Measurements from ENCODE around the gene LAMA1.

DNA sequence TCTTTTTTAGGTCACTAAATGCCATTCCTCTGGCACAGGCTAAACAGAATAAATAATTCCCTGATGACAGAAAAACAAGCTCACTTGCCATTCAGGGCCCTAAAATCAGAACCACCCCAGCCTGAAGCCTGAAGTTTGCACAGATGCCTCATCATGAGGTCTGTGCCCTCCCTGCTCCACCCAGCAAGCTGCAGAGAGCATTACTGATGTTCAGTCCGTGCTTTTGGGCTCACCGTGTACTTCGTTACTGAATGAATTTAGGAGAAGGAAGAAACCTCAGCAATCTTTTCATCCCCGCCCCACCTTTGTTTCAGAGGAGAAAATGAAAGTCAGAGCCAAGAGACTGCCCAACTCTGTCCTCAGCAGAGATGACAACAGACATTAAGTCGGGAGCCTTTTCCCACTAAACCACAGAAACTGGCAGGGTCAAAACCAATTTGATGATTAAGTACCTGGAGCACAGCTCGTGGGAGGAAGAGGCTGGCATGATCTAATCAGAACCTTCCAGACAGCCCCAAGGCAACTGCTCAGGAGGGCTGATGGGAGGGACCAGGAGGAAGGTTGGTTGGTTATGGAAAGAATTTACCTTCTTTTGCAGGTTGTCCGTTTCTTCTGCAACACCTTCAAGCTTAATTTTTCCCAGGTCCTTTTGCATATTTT is 122.7 kb downstream of the LAMA1 start:
- TF ChIP-seq, protein P1, sequence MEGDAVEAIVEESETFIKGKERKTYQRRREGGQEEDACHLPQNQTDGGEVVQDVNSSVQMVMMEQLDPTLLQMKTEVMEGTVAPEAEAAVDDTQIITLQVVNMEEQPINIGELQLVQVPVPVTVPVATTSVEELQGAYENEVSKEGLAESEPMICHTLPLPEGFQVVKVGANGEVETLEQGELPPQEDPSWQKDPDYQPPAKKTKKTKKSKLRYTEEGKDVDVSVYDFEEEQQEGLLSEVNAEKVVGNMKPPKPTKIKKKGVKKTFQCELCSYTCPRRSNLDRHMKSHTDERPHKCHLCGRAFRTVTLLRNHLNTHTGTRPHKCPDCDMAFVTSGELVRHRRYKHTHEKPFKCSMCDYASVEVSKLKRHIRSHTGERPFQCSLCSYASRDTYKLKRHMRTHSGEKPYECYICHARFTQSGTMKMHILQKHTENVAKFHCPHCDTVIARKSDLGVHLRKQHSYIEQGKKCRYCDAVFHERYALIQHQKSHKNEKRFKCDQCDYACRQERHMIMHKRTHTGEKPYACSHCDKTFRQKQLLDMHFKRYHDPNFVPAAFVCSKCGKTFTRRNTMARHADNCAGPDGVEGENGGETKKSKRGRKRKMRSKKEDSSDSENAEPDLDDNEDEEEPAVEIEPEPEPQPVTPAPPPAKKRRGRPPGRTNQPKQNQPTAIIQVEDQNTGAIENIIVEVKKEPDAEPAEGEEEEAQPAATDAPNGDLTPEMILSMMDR (conservative IDR thresholded peaks at IDR 0.05; ENCODE audit: low read depth, low read length): no peak
- TF ChIP-seq EZH2 (IDR thresholded peaks at IDR 0.05; ENCODE audit: low read length, unreplicated experiment): no peak
